Measurements from ENCODE around the gene ATP6V0E1.
"Not testable (repeated sequence)": the region's sequence is repeated elsewhere in the genome, so short reads cannot be mapped to it uniquely, and the experiment has no call there.

The ATP6V0E1 gene

DNA sequence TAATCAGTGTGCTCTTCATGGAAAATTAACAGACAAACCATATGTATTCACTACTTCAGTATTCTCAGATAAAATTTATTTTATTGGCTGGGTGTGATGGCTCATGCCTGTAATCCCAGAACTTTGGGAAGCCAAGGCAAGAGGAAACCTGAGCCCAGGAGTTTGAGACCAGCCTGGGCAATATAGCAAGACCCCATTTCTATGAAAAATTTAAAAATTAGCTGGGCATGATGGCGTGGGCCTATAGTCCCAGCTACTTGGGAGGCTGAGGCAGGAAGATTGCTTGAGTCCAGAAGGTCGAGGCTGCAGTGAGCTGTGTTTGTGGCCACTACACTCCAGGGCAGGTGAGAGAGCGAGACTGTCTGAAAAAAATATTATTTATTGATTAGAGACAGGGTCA, 49.2 kb downstream of the ATP6V0E1 start:
- no peak for DNase-seq (ENCODE audit: extremely low read depth in 1 of 2, low read depth in 1 of 2)

- DNase-seq (ENCODE audit: extremely low read depth in 1 of 2, low read depth in 1 of 2) = no peak
These were observed 50.4 kb downstream of the ATP6V0E1 start for GRCh38 chr5:173033923-173034322.

GRCh38 chr5:173035904-173036707, 52.5 kb downstream of the ATP6V0E1 start:
- peak in 1 of 2 donors; percentile 39 for DNase-seq (ENCODE audit: extremely low read depth in 1 of 2, low read depth in 1 of 2)

DNA sequence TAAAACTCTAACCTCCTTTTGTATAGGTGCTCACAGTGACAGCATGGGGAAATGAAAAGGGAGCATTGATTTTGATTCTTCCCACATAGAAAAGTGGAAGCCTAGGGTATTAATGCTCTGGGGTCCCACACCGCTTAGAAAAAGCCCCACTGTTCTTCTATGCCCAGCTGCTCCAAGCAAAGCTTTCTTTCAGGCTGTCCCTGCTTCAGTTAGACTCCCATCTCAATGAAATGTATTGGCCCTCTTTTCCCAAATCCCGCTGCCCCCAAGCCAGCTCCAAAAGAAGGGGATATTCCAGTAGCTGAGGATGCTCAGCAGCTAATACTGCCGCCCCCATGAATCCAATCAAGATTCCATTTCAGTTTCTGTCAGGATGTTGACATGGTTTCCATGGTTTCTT, 55.6 kb downstream of the ATP6V0E1 start:
- DNase-seq (ENCODE audit: extremely low read depth in 1 of 2, low read depth in 1 of 2) = no peak

GRCh38 chr5:173039964-173040363, 56.4 kb downstream of the ATP6V0E1 start:
- DNase-seq (ENCODE audit: extremely low read depth in 1 of 2, low read depth in 1 of 2) = no peak

- no peak for DNase-seq (ENCODE audit: extremely low read depth in 1 of 2, low read depth in 1 of 2)
These were observed 58.6 kb downstream of the ATP6V0E1 start for GRCh38 chr5:173041881-173042762.

DNA sequence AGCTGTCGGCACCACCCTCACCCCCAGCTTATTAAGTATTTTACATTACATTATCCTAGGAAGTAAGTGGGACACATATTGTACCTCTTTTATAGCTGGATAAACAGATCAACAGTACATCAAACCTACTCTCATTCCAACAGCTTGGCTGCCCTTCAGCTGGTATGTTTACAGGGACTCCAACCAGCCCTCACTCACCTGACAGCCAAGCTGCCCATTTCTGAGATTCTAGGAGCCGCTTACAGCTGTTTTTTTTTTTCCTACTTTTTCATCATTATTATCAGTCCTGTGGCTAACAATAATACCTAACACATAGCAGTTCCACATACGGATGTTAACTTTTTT, 59.2 kb downstream of the ATP6V0E1 start:
- DNase-seq (ENCODE audit: extremely low read depth in 1 of 2, low read depth in 1 of 2) = no peak

DNA sequence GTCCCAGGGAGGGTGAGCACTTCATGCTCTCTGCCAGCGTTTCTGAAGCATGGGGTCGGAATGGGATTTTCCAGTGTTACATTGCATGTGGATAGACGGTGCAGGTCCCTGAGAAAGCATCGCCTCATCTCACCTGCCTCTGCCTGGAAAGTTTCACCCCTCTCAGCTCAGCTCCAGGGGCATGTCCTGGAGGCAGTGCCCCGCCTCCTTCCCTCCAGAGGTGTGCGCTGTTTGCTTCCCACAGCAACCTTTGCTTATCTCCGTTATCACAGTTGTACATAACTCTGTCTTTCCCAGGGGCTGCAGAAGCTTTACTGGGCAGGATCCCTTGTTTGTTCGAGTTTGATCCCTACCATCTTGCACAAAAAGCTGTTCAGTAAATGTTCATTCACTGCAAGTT, 61.9 kb downstream of the ATP6V0E1 start:
- no peak for DNase-seq (ENCODE audit: extremely low read depth in 1 of 2, low read depth in 1 of 2)

GRCh38 chr5:173047096-173047837, 63.7 kb downstream of the ATP6V0E1 start:
- not testable (repeated sequence) for DNase-seq (ENCODE audit: extremely low read depth in 1 of 2, low read depth in 1 of 2)

GRCh38 chr5:173047838-173048105, 64.2 kb downstream of the ATP6V0E1 start:
- DNase-seq (ENCODE audit: extremely low read depth in 1 of 2, low read depth in 1 of 2) = no peak

GRCh38 chr5:173050791-173051190, 67.2 kb downstream of the ATP6V0E1 start:
- no peak for DNase-seq (ENCODE audit: extremely low read depth in 1 of 2, low read depth in 1 of 2)

- DNase-seq (ENCODE audit: extremely low read depth in 1 of 2, low read depth in 1 of 2) = no peak
These were observed 68.2 kb downstream of the ATP6V0E1 start for GRCh38 chr5:173051746-173052145.

GRCh38 chr5:173053041-173053440, 69.5 kb downstream of the ATP6V0E1 start:
- DNase-seq (ENCODE audit: extremely low read depth in 1 of 2, low read depth in 1 of 2) = no peak

DNA sequence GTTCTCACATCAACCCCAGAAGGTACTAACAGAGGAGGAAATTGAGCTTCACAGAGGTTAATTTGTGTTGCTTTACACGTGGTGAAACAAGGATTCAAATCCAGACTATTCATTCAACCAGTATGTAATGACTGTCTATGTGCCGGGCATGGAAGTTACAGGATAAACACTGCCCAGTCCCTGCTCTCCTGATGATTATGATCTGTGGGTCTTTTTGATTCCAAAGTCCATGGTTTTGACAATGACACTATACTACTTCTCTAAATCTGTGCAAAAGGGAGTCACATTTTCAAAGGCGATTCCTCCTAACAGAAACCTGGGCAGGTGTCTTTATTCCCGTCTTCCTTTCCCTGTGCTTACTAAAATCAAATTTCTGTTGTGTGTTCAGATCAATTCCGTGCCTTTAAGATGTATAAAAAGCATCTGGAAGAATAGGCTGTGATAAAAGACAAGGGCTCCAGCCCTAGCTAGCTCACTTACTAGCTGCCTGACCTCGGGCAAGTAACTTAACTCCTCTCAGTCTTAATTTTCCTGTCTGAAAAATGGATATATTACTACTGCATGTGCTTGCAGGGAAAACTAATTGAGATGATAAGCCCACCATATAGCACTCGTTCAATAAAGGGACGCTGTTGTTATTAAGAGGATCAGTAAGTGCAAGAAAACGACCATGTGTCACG, 71.6 kb downstream of the ATP6V0E1 start:
- no peak for DNase-seq (ENCODE audit: extremely low read depth in 1 of 2, low read depth in 1 of 2)

DNA sequence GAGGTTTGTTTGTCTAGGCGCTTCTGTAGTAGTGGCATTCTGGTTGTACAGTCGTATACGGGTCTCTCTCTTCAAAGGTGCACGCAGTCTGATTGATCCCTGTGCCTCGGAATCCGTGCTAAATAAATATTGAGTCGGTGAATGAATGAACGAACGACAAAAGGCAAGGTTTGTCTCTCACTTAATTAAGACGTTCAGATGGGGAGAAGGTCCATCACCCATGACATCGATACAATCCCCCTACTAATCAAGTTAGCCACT, 72.1 kb downstream of the ATP6V0E1 start:
- no peak for DNase-seq (ENCODE audit: extremely low read depth in 1 of 2, low read depth in 1 of 2)

- peak; percentile 96 for DNase-seq (ENCODE audit: extremely low read depth in 1 of 2, low read depth in 1 of 2)
These were observed 72.6 kb downstream of the ATP6V0E1 start, which contains the start of gene CREBRF for GRCh38 chr5:173055983-173056782. CREBRF (plus strand) TSS chr5:173056352; CDS start chr5:173080776, 24,424 bp downstream.

GRCh38 chr5:173056783-173057061, 73.2 kb downstream of the ATP6V0E1 start:
- no peak for DNase-seq (ENCODE audit: extremely low read depth in 1 of 2, low read depth in 1 of 2)

DNA sequence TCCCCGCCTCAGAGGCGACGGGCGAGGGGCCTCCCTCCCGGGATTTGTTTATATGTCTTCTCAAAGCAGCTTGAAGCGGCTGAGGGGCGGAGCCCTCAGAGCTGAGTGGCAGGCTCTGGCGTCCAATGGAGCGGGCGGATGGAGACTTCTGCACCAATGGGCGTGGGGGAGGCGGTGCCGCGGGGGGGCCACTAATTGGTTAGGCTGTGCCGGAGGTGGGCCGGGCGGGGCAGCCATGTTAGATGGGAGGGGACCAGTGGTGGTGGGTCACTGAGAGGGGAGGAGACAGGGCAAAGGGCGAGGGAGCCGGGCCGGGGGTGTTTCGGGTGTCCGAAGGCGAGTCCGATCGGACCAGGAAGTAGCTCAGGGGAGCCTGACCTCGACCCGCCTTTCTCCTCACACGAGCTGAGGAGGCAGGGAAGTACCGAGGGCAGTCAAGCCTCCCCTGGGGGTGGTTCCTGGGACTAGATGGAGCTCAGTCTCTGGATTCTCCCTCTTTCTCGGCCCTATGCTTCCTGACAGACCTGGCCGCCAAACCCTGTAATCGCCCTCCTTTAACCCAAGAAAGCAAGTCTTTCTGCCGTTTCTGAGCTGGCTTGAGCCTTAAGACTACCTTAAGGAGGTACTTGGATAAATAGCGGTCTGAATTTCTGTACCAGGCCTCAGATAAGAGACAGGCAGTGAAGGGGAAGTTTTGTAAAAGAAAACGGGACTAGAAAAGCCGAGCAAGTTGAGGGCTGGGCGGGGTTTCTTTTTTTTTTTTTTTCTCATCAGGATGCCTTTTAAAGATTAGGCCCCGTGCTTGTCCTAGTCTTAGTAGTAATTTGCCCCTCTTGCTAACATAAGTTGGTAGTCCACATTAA, 73.7 kb downstream of the ATP6V0E1 start:
- DNase-seq (ENCODE audit: extremely low read depth in 1 of 2, low read depth in 1 of 2) = peak; percentile 97 to 99

DNA sequence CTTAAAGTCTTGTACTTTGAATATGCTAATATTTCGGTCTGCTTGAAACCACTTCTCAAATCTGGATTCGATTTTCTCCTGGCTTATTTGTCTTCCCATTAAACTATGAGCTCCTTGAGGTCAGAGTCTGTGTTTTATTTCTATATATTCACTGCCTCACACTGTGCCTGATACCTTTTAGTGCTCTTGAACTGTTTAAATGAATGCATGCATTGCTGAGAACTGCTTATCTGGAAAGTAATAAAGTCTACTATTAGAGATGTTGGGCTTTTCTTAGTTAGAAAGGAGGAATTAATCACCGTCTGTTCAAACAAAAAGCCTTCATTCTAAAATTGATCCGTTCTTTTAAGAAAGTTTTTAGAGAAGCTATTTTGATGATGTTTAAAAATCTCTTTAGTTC, 78.6 kb downstream of the ATP6V0E1 start:
- DNase-seq (ENCODE audit: extremely low read depth in 1 of 2, low read depth in 1 of 2) = no peak

DNA sequence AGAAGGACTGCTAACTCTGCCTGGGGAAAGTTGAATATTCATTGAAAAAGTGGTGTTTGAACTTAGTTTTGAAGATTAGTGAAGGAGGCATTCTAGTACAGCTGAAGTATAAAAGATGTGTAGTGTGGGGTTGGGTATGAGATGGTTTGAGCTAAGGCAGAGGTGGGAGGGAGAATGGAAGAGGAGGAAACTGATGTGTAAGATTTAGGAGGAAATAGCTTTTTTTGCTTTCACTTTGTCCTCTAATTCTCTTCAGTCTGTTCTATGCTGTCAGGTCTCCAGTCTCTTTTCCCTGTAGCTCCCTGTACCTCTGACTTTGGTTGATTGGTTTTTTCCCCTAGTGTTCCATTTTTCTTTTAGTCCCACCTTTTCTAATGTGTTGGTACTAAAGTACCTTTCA, 81.6 kb downstream of the ATP6V0E1 start:
- DNase-seq (ENCODE audit: extremely low read depth in 1 of 2, low read depth in 1 of 2) = no peak
